Adrenal gland (tissue), 5 donors: Measurements from ENCODE around the gene CFAP251.

ENCODE experiments used
- POLR2A ChIP-seq, 2 donors: fragments of 450-650 bp; IDR thresholded peaks; one replicate each; pipeline ENCODE4 v1.6.1; 2017; ENCODE audit warnings: antibody characterized with exemption in 2 of 2, mild to moderate bottlenecking in 2 of 2, moderate library complexity in 1 of 2
- TF ChIP-seq, protein P1 (sequence below), 6 experiments: fragments of 450-650 bp in 4 of 6; fragments of 200-600 bp in 2 of 6; sonication (generic) in 1 of 6; IDR thresholded peaks; 1 replicate in 5 of 6; 2 replicates in 1 of 6; pipeline versions ENCODE4 v1.5.1 to v1.8.0; 2016 to 2021; ENCODE audit warnings: antibody characterized with exemption in 6 of 6, mild to moderate bottlenecking in 2 of 6, moderate library complexity in 1 of 6
- donor health status: DM: no; HTN: no; CAD: no.

GRCh38 chr12:121883315-121883660 is 35.1 kb upstream of the CFAP251 start:
- TF ChIP-seq, protein P1, sequence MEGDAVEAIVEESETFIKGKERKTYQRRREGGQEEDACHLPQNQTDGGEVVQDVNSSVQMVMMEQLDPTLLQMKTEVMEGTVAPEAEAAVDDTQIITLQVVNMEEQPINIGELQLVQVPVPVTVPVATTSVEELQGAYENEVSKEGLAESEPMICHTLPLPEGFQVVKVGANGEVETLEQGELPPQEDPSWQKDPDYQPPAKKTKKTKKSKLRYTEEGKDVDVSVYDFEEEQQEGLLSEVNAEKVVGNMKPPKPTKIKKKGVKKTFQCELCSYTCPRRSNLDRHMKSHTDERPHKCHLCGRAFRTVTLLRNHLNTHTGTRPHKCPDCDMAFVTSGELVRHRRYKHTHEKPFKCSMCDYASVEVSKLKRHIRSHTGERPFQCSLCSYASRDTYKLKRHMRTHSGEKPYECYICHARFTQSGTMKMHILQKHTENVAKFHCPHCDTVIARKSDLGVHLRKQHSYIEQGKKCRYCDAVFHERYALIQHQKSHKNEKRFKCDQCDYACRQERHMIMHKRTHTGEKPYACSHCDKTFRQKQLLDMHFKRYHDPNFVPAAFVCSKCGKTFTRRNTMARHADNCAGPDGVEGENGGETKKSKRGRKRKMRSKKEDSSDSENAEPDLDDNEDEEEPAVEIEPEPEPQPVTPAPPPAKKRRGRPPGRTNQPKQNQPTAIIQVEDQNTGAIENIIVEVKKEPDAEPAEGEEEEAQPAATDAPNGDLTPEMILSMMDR (IDR thresholded peaks at IDR 0.05): no peak
- no peak for TF ChIP-seq POLR2A (IDR thresholded peaks at IDR 0.05)
